Measurements from ENCODE around the gene RGMA.

RGMA gene

GRCh38 chr15:93093765-93094164 lies 4.8 kb upstream of the RGMA start:
- no peak for DNase-seq (ENCODE audit: low read depth)

- DNase-seq (ENCODE audit: low read depth): no peak
These were observed 2.5 kb upstream of the RGMA start for GRCh38 chr15:93091465-93091864.

- DNase-seq (ENCODE audit: low read depth): no peak
These were observed 805 bp upstream of the RGMA start for GRCh38 chr15:93089727-93090305.

- DNase-seq (ENCODE audit: low read depth): no peak
These were observed 621 bp downstream of the RGMA start for GRCh38 chr15:93088200-93088980.

GRCh38 chr15:93087825-93088199 lies 1.2 kb downstream of the RGMA start:
- DNase-seq (ENCODE audit: low read depth): peak; percentile 21

GRCh38 chr15:93086791-93087190 lies 2.2 kb downstream of the RGMA start:
- no peak for DNase-seq (ENCODE audit: low read depth)

GRCh38 chr15:93085692-93086091 lies 3.3 kb downstream of the RGMA start:
- no peak for DNase-seq (ENCODE audit: low read depth)

GRCh38 chr15:93082861-93083260 lies 6.2 kb downstream of the RGMA start:
- DNase-seq (ENCODE audit: low read depth): no peak

- DNase-seq (ENCODE audit: low read depth): no peak
These were observed 7.6 kb downstream of the RGMA start for GRCh38 chr15:93081399-93081798.

- no peak for DNase-seq (ENCODE audit: low read depth)
These were observed 8.6 kb downstream of the RGMA start for GRCh38 chr15:93080451-93080850.

GRCh38 chr15:93076875-93077274 lies 12.1 kb downstream of the RGMA start:
- no peak for DNase-seq (ENCODE audit: low read depth)

- DNase-seq (ENCODE audit: low read depth): no peak
These were observed 12.8 kb downstream of the RGMA start for GRCh38 chr15:93076217-93076616.

- DNase-seq (ENCODE audit: low read depth): no peak
These were observed 14.4 kb downstream of the RGMA start for GRCh38 chr15:93074599-93074998.

GRCh38 chr15:93073465-93073952 lies 15.5 kb downstream of the RGMA start:
- DNase-seq (ENCODE audit: low read depth): no peak

- no peak for DNase-seq (ENCODE audit: low read depth)
These were observed 16.3 kb downstream of the RGMA start for GRCh38 chr15:93072411-93073394.

- no peak for DNase-seq (ENCODE audit: low read depth)
These were observed 17.0 kb downstream of the RGMA start for GRCh38 chr15:93072011-93072410.

- DNase-seq (ENCODE audit: low read depth): no peak
These were observed 17.5 kb downstream of the RGMA start for GRCh38 chr15:93071469-93071936.

GRCh38 chr15:93070551-93071296 lies 18.3 kb downstream of the RGMA start:
- no peak for DNase-seq (ENCODE audit: low read depth)

GRCh38 chr15:93070132-93070531 lies 18.9 kb downstream of the RGMA start:
- no peak for DNase-seq (ENCODE audit: low read depth)

- DNase-seq (ENCODE audit: low read depth): no peak
These were observed 20.3 kb downstream of the RGMA start for GRCh38 chr15:93068581-93069199.

- no peak for DNase-seq (ENCODE audit: low read depth)
These were observed 21.3 kb downstream of the RGMA start for GRCh38 chr15:93067649-93068085.

Data from CMK (cell line).